GM18873 (cell line): ENCODE measurements around the gene CARD11.

ENCODE experiments used
- ATAC-seq: cut with Tn5 transposase; IDR thresholded peaks from one replicate; pipeline ENCODE4 v1.9.1; 2021; ENCODE audit warnings: mild to moderate bottlenecking, moderate library complexity, moderate number of reproducible peaks; ENCODE audit not compliant: unreplicated experiment, low FRiP score

Gene CARD11

GRCh38 chr7:2947058-2947780, 96.4 kb downstream of the CARD11 start:
- ATAC-seq: no peak

DNA sequence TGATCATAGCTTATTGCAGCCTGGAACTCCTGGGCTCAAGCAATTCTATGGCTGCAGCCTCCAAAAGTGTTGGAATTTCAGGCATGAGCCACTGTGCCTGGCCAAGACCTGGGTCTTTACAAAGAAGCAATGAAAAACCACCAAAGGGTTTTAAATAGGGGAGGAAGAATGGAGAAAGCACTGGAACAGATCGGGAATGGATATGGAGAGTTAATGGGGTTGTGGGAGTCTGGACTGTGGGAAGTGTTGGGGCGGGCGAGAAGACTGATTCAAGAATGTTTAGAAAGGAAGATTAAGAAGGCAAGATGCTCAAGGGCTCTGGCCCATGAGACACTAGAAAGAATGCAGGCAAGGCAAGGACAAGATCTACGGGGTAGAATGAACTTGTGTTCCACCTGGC, 98.5 kb downstream of the CARD11 start:
- no peak for ATAC-seq

DNA sequence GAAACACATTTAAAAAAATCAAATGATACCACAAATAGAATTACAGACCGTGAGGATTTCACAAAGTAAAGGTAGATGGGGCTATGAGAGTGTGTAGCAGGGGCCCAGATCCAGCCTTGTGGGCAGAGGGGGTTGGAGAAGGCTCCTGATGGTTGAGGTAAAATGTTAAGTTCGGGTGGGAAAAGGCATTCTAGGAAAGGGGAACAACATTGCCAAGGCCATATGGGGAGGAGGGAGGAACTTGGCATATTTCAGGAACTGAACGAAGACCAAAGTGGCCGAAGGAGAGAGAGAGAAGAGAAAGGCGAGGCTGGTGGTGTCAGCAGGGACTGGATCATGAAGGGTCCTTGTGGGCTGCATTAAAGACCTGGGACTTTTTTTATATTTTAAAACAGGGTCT, 98.9 kb downstream of the CARD11 start:
- ATAC-seq: no peak

DNA sequence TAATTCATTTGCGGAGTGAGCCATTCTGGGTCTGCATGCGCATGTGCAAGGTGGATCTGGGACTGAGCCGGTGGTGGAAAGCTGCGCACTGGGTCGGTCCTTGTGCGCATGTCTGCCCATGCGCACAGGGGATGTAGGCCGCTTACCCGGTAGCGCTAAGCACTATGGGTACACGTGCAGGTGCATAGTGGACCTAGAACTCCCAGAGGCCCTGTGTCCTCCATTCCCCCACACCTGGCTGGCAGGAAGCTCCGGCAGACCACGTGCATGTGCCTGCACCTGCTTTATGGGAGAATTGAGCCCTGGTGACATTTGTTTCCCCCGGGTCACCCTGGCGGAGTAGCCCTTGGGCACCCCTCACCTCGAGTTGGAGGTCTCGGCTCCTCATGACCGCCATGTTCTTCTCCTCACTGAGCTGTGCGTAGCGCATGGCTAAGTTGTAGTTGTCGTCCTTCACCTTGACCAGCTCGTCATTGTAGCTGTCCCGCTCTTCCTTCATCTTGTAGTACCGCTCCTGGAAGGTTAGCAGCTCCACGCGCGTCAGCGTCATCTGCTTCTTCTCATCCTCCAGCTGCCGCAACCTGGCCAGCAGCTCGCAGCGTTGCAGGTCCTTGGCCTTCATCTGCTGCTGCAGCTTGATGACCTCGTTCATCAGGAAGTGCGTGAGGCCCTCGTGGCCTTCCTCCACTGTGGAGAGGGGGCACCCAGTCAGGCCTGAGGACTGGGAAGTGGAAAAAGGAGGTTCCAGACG, 99.6 kb downstream of the CARD11 start:
- no peak for ATAC-seq

GRCh38 chr7:2941216-2941859, 102.3 kb downstream of the CARD11 start:
- ATAC-seq: no peak

DNA sequence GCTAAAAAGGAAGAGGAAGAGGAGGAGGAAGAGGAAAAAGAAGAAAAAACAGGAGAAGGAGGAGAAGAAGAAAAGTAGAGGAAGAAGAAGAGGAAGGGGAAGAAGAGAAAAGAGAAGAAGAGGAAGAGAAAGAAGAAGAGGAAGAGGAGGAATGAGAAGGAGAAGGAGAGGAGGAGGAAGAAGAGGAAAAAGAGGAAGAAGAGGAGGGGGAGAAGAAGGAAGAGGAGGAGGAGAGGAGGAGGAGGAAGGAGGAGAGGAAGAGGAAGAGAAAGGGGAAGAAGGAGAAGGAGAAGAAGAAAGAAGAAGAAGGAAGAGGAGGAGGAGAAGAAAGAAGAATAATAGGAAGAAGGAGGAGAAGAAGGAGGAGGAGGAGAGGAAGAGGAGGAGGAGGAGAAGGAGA, 103.2 kb downstream of the CARD11 start:
- no peak for ATAC-seq

DNA sequence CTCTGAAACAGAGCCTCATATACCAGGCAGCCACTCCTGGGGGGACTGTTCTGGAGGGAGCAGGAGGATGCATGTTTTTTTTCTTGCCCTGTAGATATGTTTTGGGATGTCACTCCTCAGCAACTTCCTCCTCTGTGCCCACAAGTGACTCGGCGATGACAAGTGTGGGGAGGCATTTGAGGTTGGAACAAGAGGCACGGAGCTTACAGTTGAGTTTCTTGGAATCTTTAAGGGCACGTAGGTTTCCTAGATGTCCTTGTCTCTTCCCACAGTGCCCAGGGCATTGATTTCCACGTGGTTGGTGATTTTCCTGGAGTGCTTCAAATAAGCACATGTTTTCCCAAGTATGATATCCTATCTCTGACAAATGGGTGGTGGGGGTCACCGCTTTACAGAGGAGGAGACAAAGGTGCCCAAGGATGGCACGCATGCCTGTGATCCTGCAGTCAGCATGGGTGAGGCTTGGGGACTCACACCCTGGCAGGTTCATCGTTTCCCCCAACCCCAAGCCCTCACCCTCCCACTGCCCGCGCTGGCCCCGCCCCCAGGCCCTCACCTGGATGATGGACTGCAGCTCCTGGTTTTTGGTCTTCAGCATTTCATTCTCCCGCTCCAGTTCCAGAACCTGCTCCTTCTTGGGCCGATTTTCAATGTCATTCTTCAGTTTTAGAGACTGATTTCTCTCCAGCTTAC, 104.3 kb downstream of the CARD11 start:
- ATAC-seq: no peak

- no peak for ATAC-seq
Observed at GRCh38 chr7:2938514-2939192, 105.0 kb downstream of the CARD11 start.

- ATAC-seq: no peak
Observed at GRCh38 chr7:2937701-2938513, 105.8 kb downstream of the CARD11 start.

DNA sequence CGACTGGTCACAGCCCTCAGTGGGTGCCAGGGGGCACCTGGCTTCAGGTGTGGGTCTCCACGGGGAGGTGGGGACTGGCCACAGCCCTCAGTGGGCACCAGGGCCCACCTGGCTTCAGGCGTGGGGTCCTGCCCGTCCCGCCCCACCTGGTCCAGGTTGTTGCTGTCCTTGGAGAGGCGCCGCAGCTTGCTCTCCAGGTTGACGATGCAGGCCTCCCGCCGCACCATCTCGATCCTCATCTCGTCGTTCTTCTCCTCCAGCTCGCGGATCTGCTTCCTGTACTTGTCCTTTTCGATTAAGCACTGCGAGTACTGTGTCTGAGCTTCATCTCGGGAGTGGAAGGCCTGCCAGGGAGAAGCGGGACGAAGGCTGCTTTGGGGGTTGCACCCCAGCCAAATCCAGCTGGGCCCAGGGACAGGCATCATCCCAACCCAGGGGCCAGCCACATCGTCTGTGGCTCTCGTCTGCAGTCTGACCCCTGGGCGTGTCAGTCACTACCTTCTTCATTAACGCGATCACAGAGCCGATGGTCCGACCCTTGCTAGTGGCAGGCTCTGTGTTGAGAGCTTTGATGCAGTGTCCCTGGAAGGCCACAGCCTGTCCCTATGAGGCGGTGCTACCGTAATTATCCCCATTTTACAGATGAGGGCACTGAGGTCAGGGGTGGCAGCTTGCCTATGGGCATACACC, 106.6 kb downstream of the CARD11 start:
- no peak for ATAC-seq

DNA sequence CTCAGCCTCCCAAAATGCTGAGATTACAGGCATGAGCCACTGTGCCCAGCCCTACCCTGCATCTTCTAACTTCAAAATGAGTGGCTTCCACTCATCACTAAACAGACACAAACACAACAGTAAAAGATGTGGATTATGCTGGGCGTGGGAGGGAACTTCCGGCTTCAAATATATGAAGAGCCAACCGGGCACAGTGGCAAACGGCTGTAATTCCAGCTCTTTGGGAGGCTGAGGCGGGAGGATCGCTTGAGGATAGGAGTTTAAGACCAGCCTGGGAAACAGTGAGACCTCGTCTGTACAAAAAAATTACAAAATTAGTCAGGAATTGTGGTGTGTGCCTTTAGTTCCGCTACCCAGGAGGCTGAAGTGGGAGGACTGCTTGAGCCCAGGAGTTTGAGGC, 107.4 kb downstream of the CARD11 start:
- no peak for ATAC-seq

- ATAC-seq: no peak
Observed at GRCh38 chr7:2934984-2935740, 108.5 kb downstream of the CARD11 start.

DNA sequence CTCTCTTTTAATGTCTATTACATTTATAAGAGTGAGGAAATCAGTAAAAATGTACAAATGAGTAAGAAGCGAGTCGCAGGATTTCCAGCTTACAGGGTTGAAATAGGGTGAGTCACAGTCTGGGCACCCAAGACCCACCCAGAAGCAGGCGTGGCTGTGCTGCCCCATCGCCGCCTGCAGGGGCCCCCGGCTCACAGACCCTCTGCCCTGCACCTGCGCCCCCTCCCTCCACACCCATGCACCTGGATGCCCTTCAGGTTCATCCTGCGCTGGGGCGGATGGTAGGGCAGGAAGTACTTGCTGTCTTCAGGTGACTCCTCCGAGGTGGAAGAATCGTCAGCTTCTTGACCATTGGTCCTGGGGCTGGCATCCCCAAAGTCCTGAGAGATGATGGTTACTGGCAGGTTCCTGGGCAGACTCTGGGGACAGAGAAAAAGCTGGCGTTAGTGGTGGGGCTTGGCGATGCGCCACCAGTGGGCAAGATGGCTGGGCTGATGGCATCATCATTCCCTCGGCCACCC, 109.4 kb downstream of the CARD11 start:
- no peak for ATAC-seq

DNA sequence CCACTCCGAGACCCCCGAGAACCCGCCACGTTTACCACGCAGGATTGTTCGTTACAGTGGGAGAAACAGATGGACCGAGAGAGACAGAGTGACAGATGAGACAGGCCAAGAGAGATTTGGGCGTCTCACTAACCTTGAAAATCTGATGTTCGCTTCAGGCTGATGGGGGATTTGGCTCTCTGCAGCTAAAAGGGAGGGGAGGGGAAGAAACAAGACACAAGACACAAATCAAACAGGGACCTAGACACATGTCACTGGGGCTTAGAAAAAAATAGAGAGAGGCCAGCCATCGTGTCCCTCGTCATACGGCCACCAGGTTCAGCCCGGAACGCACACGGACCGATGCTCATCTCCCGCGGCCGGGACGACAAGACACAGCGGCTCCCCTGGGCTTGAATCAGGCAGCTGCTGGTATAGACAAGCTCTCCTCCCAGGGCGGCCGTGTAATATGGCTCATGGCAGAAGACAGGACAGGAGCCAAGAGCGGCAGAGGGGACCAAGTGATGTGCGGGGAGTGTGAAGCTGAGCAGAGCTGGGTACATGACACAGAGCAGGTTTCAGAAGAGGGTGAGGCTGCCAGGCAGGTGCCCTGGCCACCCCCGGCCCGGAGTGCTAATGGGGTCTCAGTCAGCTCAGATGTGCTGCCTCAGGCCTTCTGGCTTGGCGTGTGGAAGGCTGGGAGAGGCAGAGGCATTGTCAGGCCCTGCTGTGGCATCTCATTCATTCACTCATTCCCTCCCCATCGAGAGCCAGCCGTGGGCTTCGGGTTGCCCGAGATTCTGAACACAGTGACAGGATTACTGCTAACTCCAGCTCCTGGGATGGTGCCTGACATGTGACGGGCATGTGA, 111.0 kb downstream of the CARD11 start:
- no peak for ATAC-seq

DNA sequence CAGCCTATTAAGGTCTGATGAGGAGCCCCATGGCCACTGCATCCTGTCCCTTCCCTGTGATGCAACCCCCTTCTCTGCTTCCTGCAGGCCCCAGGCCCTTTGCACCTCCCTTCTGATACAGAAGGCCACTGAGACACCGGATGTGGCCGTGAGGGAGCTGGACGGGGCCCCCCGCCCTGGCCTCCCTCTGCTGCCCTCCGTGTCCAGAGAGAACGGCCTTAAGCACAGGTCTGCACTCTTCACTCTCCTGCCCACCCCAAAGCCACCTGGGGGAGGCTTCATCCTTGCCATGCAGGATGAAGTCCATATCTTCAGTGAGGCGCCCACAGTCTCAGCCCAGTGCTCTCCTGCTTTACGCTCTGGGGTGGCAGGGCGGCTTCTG, 112.6 kb downstream of the CARD11 start:
- ATAC-seq: no peak

- ATAC-seq: no peak
Observed at GRCh38 chr7:2930310-2931033, 113.2 kb downstream of the CARD11 start.
